GM23338 (cell line): ENCODE measurements around the gene ZNF646. TPM values are rescaled to one million over a fixed set of nuclear protein-coding genes. Genes with fewer than 3 reads are reported as not detected.

Experiments
- ATAC-seq: fragments of 200-7000 bp; cut with Tn5 transposase; 3 replicates; pipeline ENCODE4 v1.9.1; 2020
- DNase-seq: peaks from one replicate; pipeline ENCODE4 v3.0.0-alpha.2; 2015; ENCODE audit warnings: low spot score
- H2AFZ ChIP-seq: fragments of 200-600 bp; sonication (generic); 2 replicates; pipeline ENCODE4 v1.8.0; 2016; ENCODE audit warnings: antibody characterized with exemption, mild to moderate bottlenecking, moderate library complexity
- H3F3A ChIP-seq: fragments of 200-600 bp; sonication (generic); replicated peaks from 2 replicates; pipeline ENCODE4 v1.8.0; 2017; ENCODE audit warnings: antibody characterized with exemption, mixed run types, low read depth
- H3K27ac ChIP-seq: fragments of 200-600 bp; sonication (generic); 2 replicates; pipeline ENCODE4 v1.6.1; 2016; ENCODE audit warnings: low read depth
- H3K27me3 ChIP-seq: fragments of 200-600 bp; sonication (generic); 2 replicates; pipeline ENCODE4 v1.8.0; 2016; ENCODE audit warnings: mild to moderate bottlenecking, mixed run types, moderate library complexity; ENCODE audit not compliant: insufficient read depth
- H3K36me3 ChIP-seq: fragments of 200-600 bp; sonication (generic); 2 replicates; pipeline ENCODE4 v1.8.0; 2016; ENCODE audit warnings: mild to moderate bottlenecking; ENCODE audit not compliant: insufficient read depth
- H3K4me1 ChIP-seq: fragments of 200-600 bp; sonication (generic); 2 replicates; pipeline ENCODE4 v1.8.0; 2016; ENCODE audit warnings: mild to moderate bottlenecking, moderate library complexity; ENCODE audit not compliant: insufficient read depth
- H3K4me2 ChIP-seq: fragments of 200-600 bp; sonication (generic); 2 replicates; pipeline ENCODE4 v1.7.1; 2017; ENCODE audit warnings: mixed run types
- H3K4me3 ChIP-seq: fragments of 200-600 bp; sonication (generic); 2 replicates; pipeline ENCODE4 v1.6.1; 2016; ENCODE audit warnings: mixed run types
- H3K79me2 ChIP-seq: fragments of 200-600 bp; sonication (generic); replicated peaks from 2 replicates; pipeline ENCODE4 v1.8.0; 2017; ENCODE audit warnings: mild to moderate bottlenecking; ENCODE audit not compliant: insufficient read depth
- H3K9me2 ChIP-seq: fragments of 200-600 bp; sonication (generic); 2 replicates; pipeline ENCODE4 v1.8.0; 2017; ENCODE audit not compliant: insufficient read depth
- H4K20me1 ChIP-seq: fragments of 200-600 bp; sonication (generic); replicated peaks from 2 replicates; pipeline ENCODE4 v1.8.0; 2017; ENCODE audit warnings: mild to moderate bottlenecking; ENCODE audit not compliant: insufficient read depth
- H3K27ac Mint-ChIP-seq: 2 replicates; pipeline ENCODE4 v1.8.0; 2020; ENCODE audit warnings: inconsistent platforms, mild to moderate bottlenecking, moderate library complexity, mixed read lengths
- H3K27me3 Mint-ChIP-seq: 3 replicates; pipeline ENCODE4 v1.8.0; 2022; ENCODE audit warnings: low read depth, mild to moderate bottlenecking, moderate library complexity, mixed read lengths, inconsistent platforms; ENCODE audit not compliant: insufficient read depth, poor library complexity
- H3K36me3 Mint-ChIP-seq: 3 replicates; pipeline ENCODE4 v1.8.0; 2021; ENCODE audit warnings: low read depth, mild to moderate bottlenecking, inconsistent platforms, moderate library complexity, mixed read lengths
- H3K4me1 Mint-ChIP-seq: 3 replicates; pipeline ENCODE4 v1.8.0; 2020; ENCODE audit warnings: mild to moderate bottlenecking, inconsistent platforms, mixed read lengths
- H3K4me3 Mint-ChIP-seq: 3 replicates; pipeline ENCODE4 v1.8.0; 2021; ENCODE audit warnings: moderate library complexity, mild to moderate bottlenecking, inconsistent platforms, mixed read lengths
- H3K9me3 Mint-ChIP-seq: 3 replicates; pipeline ENCODE4 v1.8.0; 2020; ENCODE audit warnings: moderate library complexity, mild to moderate bottlenecking, inconsistent platforms, mixed read lengths
- CREB1 ChIP-seq: fragments of 250-450 bp; sonication (Bioruptor Pico); IDR thresholded peaks from 2 replicates; pipeline ENCODE4 v1.5.0; 2020; ENCODE audit warnings: low read depth, mild to moderate bottlenecking, moderate library complexity
- CTCF ChIP-seq, 2 experiments: fragments of 200-600 bp in 1 of 2; sonication (generic) in 1 of 2; conservative IDR thresholded peaks; 2 replicates each; pipeline versions ENCODE4 v1.5.1 to v1.6.1; 2016 to 2017; ENCODE audit warnings: antibody characterized with exemption in 2 of 2, low read depth in 2 of 2, mild to moderate bottlenecking in 2 of 2, moderate library complexity in 1 of 2
- EZH2 ChIP-seq: fragments of 200-600 bp; sonication (generic); IDR thresholded peaks from one replicate; pipeline ENCODE4 v1.8.0; 2017; ENCODE audit warnings: antibody characterized with exemption, mild to moderate bottlenecking, low read depth; ENCODE audit not compliant: unreplicated experiment
- EZH2phosphoT487 ChIP-seq: fragments of 200-600 bp; sonication (generic); IDR thresholded peaks from one replicate; pipeline ENCODE4 v1.8.1; 2018; ENCODE audit warnings: antibody characterized with exemption; ENCODE audit not compliant: unreplicated experiment
- JUNB ChIP-seq: IDR thresholded peaks from one replicate; pipeline ENCODE4 v1.6.1; 2016; ENCODE audit warnings: antibody characterized with exemption; ENCODE audit not compliant: unreplicated experiment
- NANOG ChIP-seq: IDR thresholded peaks from 2 replicates; pipeline ENCODE4 v1.6.1; 2016; ENCODE audit warnings: antibody characterized with exemption, borderline replicate concordance
- POLR2AphosphoS5 ChIP-seq: IDR thresholded peaks from 2 replicates; pipeline ENCODE4 v1.6.1; 2016; ENCODE audit warnings: antibody characterized with exemption, low read depth
- REST ChIP-seq: IDR thresholded peaks from one replicate; pipeline ENCODE4 v1.6.1; 2018; ENCODE audit warnings: antibody characterized with exemption; ENCODE audit not compliant: unreplicated experiment
- STAT1 ChIP-seq: IDR thresholded peaks from one replicate; pipeline ENCODE4 v1.6.1; 2016; ENCODE audit warnings: antibody characterized with exemption; ENCODE audit not compliant: unreplicated experiment
- ZNF114 ChIP-seq: fragments of 250-450 bp; sonication (Bioruptor Pico); IDR thresholded peaks from 2 replicates; pipeline ENCODE4 v1.5.0; 2020; ENCODE audit warnings: mild to moderate bottlenecking, moderate library complexity
- ZNF331 ChIP-seq: fragments of 250-450 bp; sonication (Bioruptor Pico); IDR thresholded peaks from 2 replicates; pipeline ENCODE4 v1.5.0; 2020; ENCODE audit warnings: low read depth, mild to moderate bottlenecking, moderate library complexity
- polyA plus RNA-seq: library from polyadenylated mRNA; unstranded; fragments of >200 nt; fragmentation: Nextera tagmentation; extraction: Ambion mirVana; gene quantifications from 2 replicates; pipeline ENCODE4 v1.2.1, GENCODE V29; 2016
- total RNA-seq: library from RNA; depleted of rRNA; stranded (reverse); fragments of >200 nt; shearing (Covaris generic); gene quantifications from 2 replicates; pipeline ENCODE4 v1.2.3, GENCODE V29; 2014
- TF ChIP-seq, protein P1 (sequence below): IDR thresholded peaks from 2 replicates; pipeline ENCODE4 v1.6.1; 2016; ENCODE audit warnings: antibody characterized with exemption
- TF ChIP-seq, protein P2 (sequence below): fragments of 250-450 bp; sonication (Bioruptor Pico); IDR thresholded peaks from 2 replicates; pipeline ENCODE4 v1.5.0; 2020; ENCODE audit warnings: mild to moderate bottlenecking, moderate library complexity

ZNF646 gene
- total and polyA plus RNA-seq, 2 experiments from 2014 or later, result 6.3 to 29.3 TPM

DNA sequence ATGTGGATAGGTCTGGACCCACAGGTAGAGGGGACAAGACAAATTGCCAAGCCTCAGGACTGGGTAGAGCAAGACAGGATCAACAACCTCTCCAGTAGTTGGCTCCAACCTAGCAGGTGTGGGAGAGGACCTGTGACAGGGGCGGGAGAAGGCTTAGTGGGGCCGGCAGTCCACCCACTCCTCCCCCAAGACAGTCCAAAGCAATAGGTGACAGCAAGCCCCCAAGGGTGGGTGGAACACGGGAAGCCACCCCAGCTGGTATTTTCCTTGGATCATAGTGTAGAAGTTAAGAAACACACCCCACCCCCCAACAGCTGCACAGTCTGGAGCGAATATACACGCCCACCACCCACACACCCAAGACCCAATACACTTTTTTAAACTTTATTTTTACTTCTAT lies 45.0 kb upstream of the ZNF646 start (continued):
- TF ChIP-seq ZNF114 (CRISPR knock-in tag) (no peak), CTCF (conservative IDR thresholded peaks at IDR 0.05; ENCODE audit: low read depth in 2 of 2) (no peak)

GRCh38 chr16:31031276-31031675 lies 42.9 kb upstream of the ZNF646 start:
- DNase-seq, result no peak
- Mint-ChIP-seq H3K27ac (no peak overlapping the region), H3K9me3 (no peaks in the 10 kb centered on the region; the same call in 2 of the 3 replicates), H3K27me3 (peaks cover 10% of the 10 kb centered on the region), H3K4me3 (0 out of 3 replicates have a peak overlapping the region, but pooled peaks have one; percentile 26), H3K4me1 (peaks cover 9% of the 10 kb centered on the region; the same call in 1 of the 3 replicates), H3K36me3 (peaks cover 2% of the 10 kb centered on the region; the same call in 1 of the 3 replicates)
- Histone ChIP-seq H3K9me2 (no peaks in the 10 kb centered on the region), H4K20me1 (no peaks in the 10 kb centered on the region), H3F3A (peaks cover 12% of the 10 kb centered on the region), H3K27me3 (no peaks in the 10 kb centered on the region), H3K4me2 (no peak overlapping the region), H2AFZ (no peak overlapping the region), H3K79me2 (no peaks in the 10 kb centered on the region; the same call in 1 of the 2 replicates), H3K4me3 (no peak overlapping the region), H3K27ac (no peak overlapping the region), H3K36me3 (no peaks in the 10 kb centered on the region), H3K4me1 (peaks cover 9% of the 10 kb centered on the region)
- no peak for ATAC-seq
- TF ChIP-seq ZNF331 (CRISPR knock-in tag), result no peak
- TF ChIP-seq, protein P1, sequence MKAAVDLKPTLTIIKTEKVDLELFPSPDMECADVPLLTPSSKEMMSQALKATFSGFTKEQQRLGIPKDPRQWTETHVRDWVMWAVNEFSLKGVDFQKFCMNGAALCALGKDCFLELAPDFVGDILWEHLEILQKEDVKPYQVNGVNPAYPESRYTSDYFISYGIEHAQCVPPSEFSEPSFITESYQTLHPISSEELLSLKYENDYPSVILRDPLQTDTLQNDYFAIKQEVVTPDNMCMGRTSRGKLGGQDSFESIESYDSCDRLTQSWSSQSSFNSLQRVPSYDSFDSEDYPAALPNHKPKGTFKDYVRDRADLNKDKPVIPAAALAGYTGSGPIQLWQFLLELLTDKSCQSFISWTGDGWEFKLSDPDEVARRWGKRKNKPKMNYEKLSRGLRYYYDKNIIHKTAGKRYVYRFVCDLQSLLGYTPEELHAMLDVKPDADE, result no peak
- TF ChIP-seq, protein P2, sequence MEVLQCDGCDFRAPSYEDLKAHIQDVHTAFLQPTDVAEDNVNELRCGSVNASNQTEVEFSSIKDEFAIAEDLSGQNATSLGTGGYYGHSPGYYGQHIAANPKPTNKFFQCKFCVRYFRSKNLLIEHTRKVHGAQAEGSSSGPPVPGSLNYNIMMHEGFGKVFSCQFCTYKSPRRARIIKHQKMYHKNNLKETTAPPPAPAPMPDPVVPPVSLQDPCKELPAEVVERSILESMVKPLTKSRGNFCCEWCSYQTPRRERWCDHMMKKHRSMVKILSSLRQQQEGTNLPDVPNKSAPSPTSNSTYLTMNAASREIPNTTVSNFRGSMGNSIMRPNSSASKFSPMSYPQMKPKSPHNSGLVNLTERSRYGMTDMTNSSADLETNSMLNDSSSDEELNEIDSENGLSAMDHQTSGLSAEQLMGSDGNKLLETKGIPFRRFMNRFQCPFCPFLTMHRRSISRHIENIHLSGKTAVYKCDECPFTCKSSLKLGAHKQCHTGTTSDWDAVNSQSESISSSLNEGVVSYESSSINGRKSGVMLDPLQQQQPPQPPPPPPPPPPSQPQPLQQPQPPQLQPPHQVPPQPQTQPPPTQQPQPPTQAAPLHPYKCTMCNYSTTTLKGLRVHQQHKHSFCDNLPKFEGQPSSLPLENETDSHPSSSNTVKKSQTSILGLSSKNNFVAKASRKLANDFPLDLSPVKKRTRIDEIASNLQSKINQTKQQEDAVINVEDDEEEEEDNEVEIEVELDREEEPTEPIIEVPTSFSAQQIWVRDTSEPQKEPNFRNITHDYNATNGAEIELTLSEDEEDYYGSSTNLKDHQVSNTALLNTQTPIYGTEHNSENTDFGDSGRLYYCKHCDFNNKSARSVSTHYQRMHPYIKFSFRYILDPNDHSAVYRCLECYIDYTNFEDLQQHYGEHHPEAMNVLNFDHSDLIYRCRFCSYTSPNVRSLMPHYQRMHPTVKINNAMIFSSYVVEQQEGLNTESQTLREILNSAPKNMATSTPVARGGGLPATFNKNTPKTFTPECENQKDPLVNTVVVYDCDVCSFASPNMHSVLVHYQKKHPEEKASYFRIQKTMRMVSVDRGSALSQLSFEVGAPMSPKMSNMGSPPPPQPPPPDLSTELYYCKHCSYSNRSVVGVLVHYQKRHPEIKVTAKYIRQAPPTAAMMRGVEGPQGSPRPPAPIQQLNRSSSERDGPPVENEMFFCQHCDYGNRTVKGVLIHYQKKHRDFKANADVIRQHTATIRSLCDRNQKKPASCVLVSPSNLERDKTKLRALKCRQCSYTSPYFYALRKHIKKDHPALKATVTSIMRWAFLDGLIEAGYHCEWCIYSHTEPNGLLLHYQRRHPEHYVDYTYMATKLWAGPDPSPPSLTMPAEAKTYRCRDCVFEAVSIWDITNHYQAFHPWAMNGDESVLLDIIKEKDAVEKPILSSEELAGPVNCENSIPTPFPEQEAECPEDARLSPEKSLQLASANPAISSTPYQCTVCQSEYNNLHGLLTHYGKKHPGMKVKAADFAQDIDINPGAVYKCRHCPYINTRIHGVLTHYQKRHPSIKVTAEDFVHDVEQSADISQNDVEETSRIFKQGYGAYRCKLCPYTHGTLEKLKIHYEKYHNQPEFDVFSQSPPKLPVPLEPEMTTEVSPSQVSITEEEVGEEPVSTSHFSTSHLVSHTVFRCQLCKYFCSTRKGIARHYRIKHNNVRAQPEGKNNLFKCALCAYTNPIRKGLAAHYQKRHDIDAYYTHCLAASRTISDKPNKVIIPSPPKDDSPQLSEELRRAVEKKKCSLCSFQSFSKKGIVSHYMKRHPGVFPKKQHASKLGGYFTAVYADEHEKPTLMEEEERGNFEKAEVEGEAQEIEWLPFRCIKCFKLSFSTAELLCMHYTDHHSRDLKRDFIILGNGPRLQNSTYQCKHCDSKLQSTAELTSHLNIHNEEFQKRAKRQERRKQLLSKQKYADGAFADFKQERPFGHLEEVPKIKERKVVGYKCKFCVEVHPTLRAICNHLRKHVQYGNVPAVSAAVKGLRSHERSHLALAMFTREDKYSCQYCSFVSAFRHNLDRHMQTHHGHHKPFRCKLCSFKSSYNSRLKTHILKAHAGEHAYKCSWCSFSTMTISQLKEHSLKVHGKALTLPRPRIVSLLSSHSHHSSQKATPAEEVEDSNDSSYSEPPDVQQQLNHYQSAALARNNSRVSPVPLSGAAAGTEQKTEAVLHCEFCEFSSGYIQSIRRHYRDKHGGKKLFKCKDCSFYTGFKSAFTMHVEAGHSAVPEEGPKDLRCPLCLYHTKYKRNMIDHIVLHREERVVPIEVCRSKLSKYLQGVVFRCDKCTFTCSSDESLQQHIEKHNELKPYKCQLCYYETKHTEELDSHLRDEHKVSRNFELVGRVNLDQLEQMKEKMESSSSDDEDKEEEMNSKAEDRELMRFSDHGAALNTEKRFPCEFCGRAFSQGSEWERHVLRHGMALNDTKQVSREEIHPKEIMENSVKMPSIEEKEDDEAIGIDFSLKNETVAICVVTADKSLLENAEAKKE, result no peak
- no peak for TF ChIP-seq STAT1
- TF ChIP-seq JUNB, result no peak
- no peak for TF ChIP-seq POLR2AphosphoS5
- TF ChIP-seq EZH2, result no peak
- no peak for TF ChIP-seq EZH2phosphoT487
- TF ChIP-seq ZNF114 (CRISPR knock-in tag), result no peak
- no peak for TF ChIP-seq REST
- no peak for TF ChIP-seq NANOG
- TF ChIP-seq CREB1, result no peak
